HepG2 (cell line): Measurements from ENCODE around the gene PANK3. TPM values are rescaled to one million over a fixed set of nuclear protein-coding genes. Genes with fewer than 3 reads are reported as not detected.

ENCODE experiments used
- ATAC-seq: fragments of 200-7000 bp; cut with Tn5 transposase; 3 replicates; pipeline ENCODE4 v1.9.1; 2020; ENCODE audit warnings: mild to moderate bottlenecking, moderate library complexity
- BruUV-seq: library from RNA; stranded (reverse); fragments of 400-500 nt; replicated peaks from 2 replicates; lab custom pipeline; 2021; lab: Mats Ljungman, UMichigan
- CTCF ChIA-PET: fragments of 300-600 bp; formaldehyde crosslinking; extraction: SDS; loops from one replicate; lab custom pipeline; 2021; ENCODE audit warnings: low total read pairs, inconsistent platforms, low intra/inter-chr PET ratio; lab: Yijun Ruan, JAX
- POLR2A ChIA-PET: fragments of 350-600 bp; sonication (Branson Sonifier 250); formaldehyde crosslinking; loops from one replicate; lab custom pipeline; 2020; ENCODE audit warnings: antibody characterized with exemption, inconsistent platforms; lab: Yijun Ruan, JAX
- DNase-seq: peaks from one replicate; pipeline ENCODE4 v3.0.0-alpha.2; 2015; ENCODE audit warnings: low spot score
- FAIRE-seq: peaks from 3 replicates; lab custom pipeline; 2011; peaks lifted over from hg19 to GRCh38; lab: Jason Lieb, UNC
- H2AFZ ChIP-seq: one replicate; pipeline ENCODE4 v1.6.1; 2011; ENCODE audit warnings: low read length, inconsistent platforms
- H3K27ac ChIP-seq: fragments of 300-600 bp; 3 replicates; pipeline ENCODE4 v1.8.0; 2011; ENCODE audit warnings: mixed run types, mild to moderate bottlenecking, mixed read lengths, low read length, inconsistent platforms; ENCODE audit not compliant: insufficient read depth; ENCODE audit errors: extremely low read length
- H3K27me3 ChIP-seq, 2 experiments: fragments of 200-600 bp in 1 of 2; 2 replicates in 1 of 2; 3 replicates in 1 of 2; pipeline versions ENCODE4 v1.6.0 to v1.8.0; 2011; ENCODE audit warnings: low read length in 2 of 2, mild to moderate bottlenecking in 2 of 2, moderate library complexity in 2 of 2, inconsistent platforms in 1 of 2; ENCODE audit not compliant: insufficient read depth in 2 of 2, control insufficient read depth in 1 of 2
- H3K36me3 ChIP-seq, 2 experiments: fragments of 200-600 bp in 1 of 2; replicated peaks in 1 of 2; 2 replicates in 1 of 2; 3 replicates in 1 of 2; pipeline versions ENCODE4 v1.5.1 to v1.8.0; 2011; ENCODE audit warnings: low read length in 2 of 2, inconsistent platforms in 1 of 2; ENCODE audit not compliant: insufficient read depth in 2 of 2, control insufficient read depth in 1 of 2
- H3K4me1 ChIP-seq: 2 replicates; pipeline ENCODE4 v1.5.1; 2012; ENCODE audit warnings: low read length, inconsistent platforms; ENCODE audit not compliant: insufficient read depth
- H3K4me2 ChIP-seq: 2 replicates; pipeline ENCODE4 v1.6.0; 2011; ENCODE audit warnings: low read depth, low read length, inconsistent platforms
- H3K4me3 ChIP-seq, 3 experiments: fragments of 200-600 bp in 1 of 3; sonication (generic), shearing (Covaris generic) in 1 of 3; replicated peaks in 1 of 3; 2 replicates each; pipeline ENCODE4 v1.5.1; 2011 to 2016; ENCODE audit warnings: low read length in 3 of 3, inconsistent platforms in 2 of 3, low read depth in 2 of 3, mild to moderate bottlenecking in 2 of 3, control low read depth in 1 of 3, mixed read lengths in 1 of 3; ENCODE audit not compliant: insufficient read depth in 1 of 3
- H3K79me2 ChIP-seq: one replicate; pipeline ENCODE4 v1.6.1; 2011; ENCODE audit warnings: low read length, inconsistent platforms; ENCODE audit not compliant: insufficient read depth
- H3K9ac ChIP-seq: 2 replicates; pipeline ENCODE4 v1.6.0; 2011; ENCODE audit warnings: mild to moderate bottlenecking, low read depth, low read length, inconsistent platforms; ENCODE audit not compliant: insufficient read depth
- H3K9me3 ChIP-seq: 2 replicates; pipeline ENCODE4 v1.5.1; 2012; ENCODE audit warnings: mild to moderate bottlenecking, low read length
- H4K20me1 ChIP-seq: 2 replicates; pipeline ENCODE4 v1.6.0; 2011; ENCODE audit warnings: inconsistent platforms, mild to moderate bottlenecking, low read length, moderate library complexity; ENCODE audit not compliant: insufficient read depth
- CBX2 ChIP-seq, 2 experiments: fragments of 200-600 bp in 1 of 2; sonication (generic); formaldehyde crosslinking in 1 of 2; IDR thresholded peaks; 2 replicates each; pipeline versions ENCODE4 v1.7.0 to v1.8.1; 2018 to 2022; ENCODE audit warnings: low read depth in 2 of 2, low read length in 1 of 2, mild to moderate bottlenecking in 1 of 2, missing genetic modification reagents in 1 of 2
- CENPT ChIP-seq: sonication (generic); formaldehyde crosslinking; IDR thresholded peaks from 2 replicates; pipeline ENCODE4 v1.8.0; 2022; ENCODE audit warnings: low read depth, mild to moderate bottlenecking, moderate library complexity, missing genetic modification reagents
- CHD4 ChIP-seq: fragments of 200-600 bp; sonication (generic); IDR thresholded peaks from 2 replicates; pipeline ENCODE4 v1.7.0; 2017; ENCODE audit warnings: mild to moderate bottlenecking, low read length, borderline replicate concordance
- HDAC1 ChIP-seq: sonication (generic); formaldehyde crosslinking; IDR thresholded peaks from 2 replicates; pipeline ENCODE4 v1.5.1; 2020; ENCODE audit warnings: mild to moderate bottlenecking, missing genetic modification reagents
- HDAC2 ChIP-seq: sonication (generic); formaldehyde crosslinking; IDR thresholded peaks from 2 replicates; pipeline ENCODE4 v1.4.0; 2020; ENCODE audit warnings: missing genetic modification reagents
- HNRNPK ChIP-seq: fragments of 200-400 bp; formaldehyde crosslinking; IDR thresholded peaks from 2 replicates; pipeline ENCODE4 v1.6.1; 2018; ENCODE audit warnings: low read length, low read depth, moderate library complexity, mild to moderate bottlenecking; ENCODE audit not compliant: poor library complexity, severe bottlenecking
- KMT2B ChIP-seq: IDR thresholded peaks from 2 replicates; pipeline ENCODE4 v1.6.1; 2016; ENCODE audit warnings: missing genetic modification reagents, missing compliant biosample characterization
- MAF1 ChIP-seq: sonication (generic); formaldehyde crosslinking; IDR thresholded peaks from 2 replicates; pipeline ENCODE4 v1.5.0; 2020; ENCODE audit warnings: missing genetic modification reagents, borderline replicate concordance
- MIER3 ChIP-seq: IDR thresholded peaks from 2 replicates; pipeline ENCODE4 v1.6.1; 2016; ENCODE audit warnings: missing compliant biosample characterization, borderline replicate concordance
- NFIC ChIP-seq: IDR thresholded peaks from 2 replicates; pipeline ENCODE4 v1.6.1; 2012; ENCODE audit warnings: mild to moderate bottlenecking, low read length, inconsistent platforms
- POGK ChIP-seq: sonication (generic); formaldehyde crosslinking; conservative IDR thresholded peaks from 2 replicates; pipeline ENCODE4 v1.8.0; 2022; ENCODE audit warnings: mild to moderate bottlenecking, moderate library complexity, missing genetic modification reagents
- POLR2AphosphoS2 ChIP-seq: IDR thresholded peaks from 2 replicates; pipeline ENCODE4 v1.6.1; 2011; ENCODE audit warnings: low read depth, low read length, improper control_type of control experiment
- SRSF4 ChIP-seq: fragments of 200-400 bp; formaldehyde crosslinking; IDR thresholded peaks from one replicate; pipeline ENCODE4 v1.6.1; 2018; ENCODE audit warnings: mild to moderate bottlenecking, low read depth, low read length, moderate library complexity; ENCODE audit not compliant: poor library complexity, severe bottlenecking
- ZBTB14 ChIP-seq: sonication (generic); formaldehyde crosslinking; IDR thresholded peaks from 2 replicates; pipeline ENCODE4 v1.4.0; 2020; ENCODE audit warnings: missing genetic modification reagents
- ZHX2 ChIP-seq, 2 experiments: sonication (generic) in 1 of 2; formaldehyde crosslinking in 1 of 2; IDR thresholded peaks; 2 replicates each; pipeline versions ENCODE4 v1.6.1 to v1.9.0; 2014 to 2022; ENCODE audit warnings: antibody characterized with exemption in 1 of 2, borderline replicate concordance in 1 of 2, inconsistent platforms in 1 of 2, low read depth in 1 of 2, missing genetic modification reagents in 1 of 2
- ZNF878 ChIP-seq: sonication (generic); formaldehyde crosslinking; IDR thresholded peaks from 2 replicates; pipeline ENCODE4 v1.8.1; 2023; ENCODE audit warnings: mild to moderate bottlenecking, missing genetic modification reagents, moderate library complexity
- WGBS: methylation state at CpG from one replicate; pipeline ENCODE4 v1.1.6; 2017; ENCODE audit warnings: low lambda C conversion rate; 5-methylcytosine and 5-hydroxymethylcytosine counted together
- in situ Hi-C: cut with HindIII; loops from 2 replicates; pipeline ENCODE4 v1.10.0; 2017; ENCODE audit warnings: low pct_unique_long_range_greater_than_20kb; ENCODE audit not compliant: extremely low pct_ligation_motif_present
- intact Hi-C: fragments of 100-400 bp; cut with micrococcal nuclease; formaldehyde crosslinking; loops from one replicate; pipeline ENCODE4 v1.10.0; 2022; ENCODE audit not compliant: unreplicated experiment
- polyA plus RNA-seq, 8 experiments: library from polyadenylated mRNA; depleted of rRNA in 3 of 8; stranded (reverse) in 7 of 8; unstranded in 1 of 8; fragments of >200 nt; fragmentation: Illumina TruSeq in 4 of 8; extraction: Trizol in 4 of 8; gene quantifications; 2 replicates each; pipeline versions ENCODE4 v1.2.1 to v1.2.3, GENCODE V29; 2011 to 2016; ENCODE audit warnings: low read depth in 4 of 8, missing spikeins in 1 of 8, mixed read lengths in 1 of 8; ENCODE audit not compliant: insufficient read depth in 1 of 8
- total RNA-seq, 5 experiments: library from RNA; depleted of rRNA; stranded (reverse); fragments of >200 nt; fragmentation: Illumina TruSeq; extraction: Trizol; gene quantifications; 2 replicates each; pipeline ENCODE4 v1.2.3, GENCODE V29; 2016; ENCODE audit warnings: low read depth in 1 of 5

The PANK3 gene
- total and polyA plus RNA-seq, 2 of the 13 experiments (the other 11 are each of a cell fraction or from before 2014, with no cell fraction given), result 26.9 to 69.5 TPM

- H3K79me2 ChIP-seq, result no peaks in the 10 kb centered on the region
- H3K9ac ChIP-seq, result no peak overlapping the region
- no peak overlapping the region for H3K27ac ChIP-seq
- ChIA-PET CTCF (no interaction called here), POLR2A (interaction anchor here (1.5 kb wide), 1 partner anchor 31 kb away, joined by 4 read pairs; no protein-coding TSS in a partner anchor)
- H3K4me1 ChIP-seq, result peaks cover 44% of the 10 kb centered on the region
- no peaks in the 10 kb centered on the region for H4K20me1 ChIP-seq
- intact Hi-C loops, result no loop called here
- no peak for ATAC-seq
- no peak for FAIRE-seq
- in situ Hi-C loops, result no loop called here
- no peaks in the 10 kb centered on the region for H3K27me3 ChIP-seq
- H3K4me3 ChIP-seq, result no peak overlapping the region
- no peaks in the 10 kb centered on the region for H3K36me3 ChIP-seq
- H2AFZ ChIP-seq, result no peak overlapping the region
- BruUV-seq, result no TSS peak
- H3K4me2 ChIP-seq, result no peak overlapping the region
- H3K9me3 ChIP-seq, result no peaks in the 10 kb centered on the region
- WGBS, result 65% methylated on average over 7 of the region's 7 CpGs
- DNase-seq, result no peak
- TF ChIP-seq POGK (CRISPR knock-in tag), result no peak
- TF ChIP-seq ZHX2 (IDR thresholded peaks at IDR 0.05; ENCODE audit: low read depth), result no peak
- TF ChIP-seq ZHX2 (CRISPR knock-in tag; IDR thresholded peaks at IDR 0.05; ENCODE audit: borderline replicate concordance), result no peak
- no peak for TF ChIP-seq MIER3 (CRISPR knock-in tag)
- TF ChIP-seq SRSF4, result no peak
- no peak for TF ChIP-seq ZBTB14 (CRISPR knock-in tag)
- TF ChIP-seq HDAC1 (CRISPR knock-in tag), result no peak
- TF ChIP-seq POLR2AphosphoS2, result no peak
- TF ChIP-seq CENPT (CRISPR knock-in tag), result no peak
- TF ChIP-seq CBX2 (IDR thresholded peaks at IDR 0.05; ENCODE audit: low read depth, low read length), result no peak
- no peak for TF ChIP-seq CBX2 (CRISPR knock-in tag; IDR thresholded peaks at IDR 0.05; ENCODE audit: low read depth)
- no peak for TF ChIP-seq MAF1
- TF ChIP-seq ZNF878 (CRISPR knock-in tag), result no peak
- TF ChIP-seq HNRNPK, result no peak
- no peak for TF ChIP-seq HDAC2
- no peak for TF ChIP-seq CHD4
- TF ChIP-seq KMT2B (CRISPR knock-in tag), result no peak
- TF ChIP-seq NFIC, result no peak
Observed at GRCh38 chr5:168611165-168611564, 32.0 kb upstream of the PANK3 start.
